GM18505 (cell line): ENCODE results near the gene PRSS38.

ENCODE experiments used
- ATAC-seq: cut with Tn5 transposase; IDR thresholded peaks from one replicate; pipeline ENCODE4 v1.9.1; 2021; ENCODE audit not compliant: unreplicated experiment
- POLR2A ChIP-seq: IDR thresholded peaks from 4 replicates; pipeline ENCODE4 v1.6.1; 2011; ENCODE audit warnings: borderline replicate concordance; ENCODE audit not compliant: insufficient read depth, insufficient read length; ENCODE audit errors: extremely low read depth

The PRSS38 gene

DNA sequence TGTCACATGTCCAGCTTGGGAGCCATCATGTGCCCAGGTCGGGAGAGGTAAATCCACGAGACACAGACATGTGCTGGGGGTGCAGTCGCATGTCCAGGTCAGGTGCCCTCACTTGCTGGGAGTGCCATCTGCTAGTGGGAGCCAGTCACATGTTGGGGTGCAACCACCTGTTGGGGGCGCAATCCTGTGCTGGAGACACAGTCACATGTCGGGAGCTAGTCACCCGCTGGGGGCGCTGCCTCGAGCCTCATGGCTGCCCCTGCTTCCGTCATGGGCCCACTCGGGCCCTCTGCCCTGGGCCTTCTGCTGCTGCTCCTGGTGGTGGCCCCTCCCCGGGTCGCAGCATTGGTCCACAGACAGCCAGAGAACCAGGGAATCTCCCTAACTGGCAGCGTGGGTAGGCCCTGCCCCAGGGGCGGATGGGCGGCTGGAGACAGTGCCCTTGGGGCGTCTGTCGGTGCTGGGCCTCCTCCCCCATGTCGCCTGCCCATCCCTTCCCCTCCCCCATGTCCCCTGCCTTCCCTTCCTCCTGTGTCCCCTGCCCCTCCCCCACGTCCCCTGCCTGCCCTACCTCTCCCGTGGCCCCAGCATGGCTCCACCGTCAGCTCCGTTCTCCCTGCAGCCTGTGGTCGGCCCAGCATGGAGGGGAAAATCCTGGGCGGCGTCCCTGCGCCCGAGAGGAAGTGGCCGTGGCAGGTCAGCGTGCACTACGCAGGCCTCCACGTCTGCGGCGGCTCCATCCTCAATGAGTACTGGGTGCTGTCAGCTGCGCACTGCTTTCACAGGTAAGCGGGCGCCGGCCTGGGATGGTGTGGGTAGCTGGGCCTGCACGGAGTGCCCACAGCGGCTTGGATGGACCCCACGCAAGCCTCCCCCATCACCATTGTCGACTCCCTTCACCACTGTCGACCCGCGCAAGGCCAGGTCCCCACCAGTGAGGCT is at the start of gene PRSS38:
TSS of gene PRSS38 (plus strand) at position 208 of the 942 bp plus-strand sequence. CDS start at position 250, 42 bp downstream.
- TF ChIP-seq POLR2A: no peak
- ATAC-seq: no peak

GRCh38 chr1:227766015-227766634 is 49.4 kb upstream of the PRSS38 start:
- no peak for ATAC-seq
- no peak for TF ChIP-seq POLR2A

GRCh38 chr1:227766653-227767277 is 48.7 kb upstream of the PRSS38 start:
- ATAC-seq: no peak

GRCh38 chr1:227767401-227768124 is 47.9 kb upstream of the PRSS38 start:
- TF ChIP-seq POLR2A: no peak
- no peak for ATAC-seq

More at GRCh38 chr1:227766653-227767277, 48.7 kb upstream of the PRSS38 start:
- no peak for TF ChIP-seq POLR2A

DNA sequence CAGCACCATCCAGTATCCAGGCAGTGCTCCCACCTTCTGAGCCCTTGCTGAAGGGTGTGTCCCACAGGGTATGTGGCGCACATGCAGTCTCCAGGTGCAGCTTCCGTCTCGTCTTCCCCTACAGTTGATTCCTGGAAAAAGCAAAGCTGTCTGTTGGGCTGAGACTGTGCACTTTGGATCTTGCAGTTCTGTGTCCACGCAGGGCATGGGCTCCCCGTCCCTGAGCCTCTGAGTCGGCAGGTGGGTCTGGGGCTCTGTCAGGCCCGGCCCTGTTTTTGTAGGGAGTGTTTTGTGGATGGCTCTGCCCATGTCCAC is 47.4 kb upstream of the PRSS38 start:
- TF ChIP-seq POLR2A: no peak
- ATAC-seq: no peak

GRCh38 chr1:227768640-227769039 is 46.8 kb upstream of the PRSS38 start:
- no peak for TF ChIP-seq POLR2A
- no peak for ATAC-seq

DNA sequence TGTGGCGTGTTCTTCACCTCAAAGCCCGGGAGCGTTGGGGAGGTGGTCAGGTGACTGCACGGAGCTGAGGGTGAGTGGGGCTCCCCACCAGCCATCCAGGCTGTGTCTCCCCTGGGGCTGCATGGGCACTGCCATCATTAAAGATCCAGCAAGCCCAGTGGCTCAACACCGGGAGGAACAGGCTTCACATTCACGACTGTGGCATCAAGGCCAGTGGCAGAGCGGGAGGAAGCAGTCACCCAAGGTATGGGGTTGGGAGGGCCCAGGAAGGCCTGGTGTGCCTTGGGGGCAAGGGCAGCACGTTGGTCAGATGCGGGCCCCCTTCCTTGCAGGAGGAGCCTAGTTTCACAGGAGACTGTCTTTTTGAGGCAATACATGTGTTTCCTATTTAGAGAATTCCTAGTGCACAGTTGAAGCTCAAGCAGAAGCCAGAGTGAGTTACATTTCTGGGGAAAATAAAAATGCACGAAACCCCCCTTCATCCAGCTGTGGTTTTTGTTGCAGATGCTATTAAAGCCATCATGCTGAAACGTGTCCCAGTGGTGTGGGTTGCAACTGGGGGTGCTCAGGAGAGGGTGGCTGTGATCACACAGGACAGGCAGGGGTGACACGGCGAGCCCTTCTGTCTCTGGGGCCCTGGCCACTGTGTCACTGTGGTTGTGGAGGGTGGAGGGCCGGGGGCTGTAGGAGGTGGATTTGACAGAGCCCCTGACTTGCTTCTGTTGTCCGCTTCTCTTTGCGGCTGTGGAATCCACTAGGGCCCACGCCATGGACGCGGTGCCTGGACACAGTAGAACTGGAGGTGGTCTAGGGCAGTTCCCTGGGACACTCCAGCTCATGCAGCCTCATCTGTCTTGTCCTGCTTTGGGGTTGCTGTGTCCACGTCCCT is 46.2 kb upstream of the PRSS38 start:
- no peak for TF ChIP-seq POLR2A

GRCh38 chr1:227769936-227770494 is 45.5 kb upstream of the PRSS38 start:
- no peak for TF ChIP-seq POLR2A
- ATAC-seq: no peak

More for the DNA sequence above, 46.2 kb upstream of the PRSS38 start:
- no peak for ATAC-seq

DNA sequence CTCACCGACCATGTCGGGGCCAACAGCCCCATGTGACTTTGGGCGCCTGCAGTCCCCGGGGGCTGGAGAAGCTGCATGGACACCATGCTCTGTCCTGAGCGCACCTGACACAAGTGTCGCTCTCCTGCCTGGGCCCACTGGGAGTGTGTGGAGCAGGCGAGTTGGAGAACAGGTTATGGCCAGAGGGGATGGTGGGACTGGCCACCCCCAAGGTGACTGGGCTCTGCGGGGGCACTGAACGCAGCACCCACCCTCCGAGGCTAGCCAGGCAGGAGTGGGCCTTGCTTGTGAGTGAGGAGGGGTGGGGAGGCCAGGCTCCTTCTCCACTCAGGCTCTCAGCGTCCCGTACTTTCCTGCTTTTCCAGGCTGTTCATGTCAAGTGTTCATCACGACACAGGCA is 44.7 kb upstream of the PRSS38 start:
- no peak for ATAC-seq
- TF ChIP-seq POLR2A: no peak

DNA sequence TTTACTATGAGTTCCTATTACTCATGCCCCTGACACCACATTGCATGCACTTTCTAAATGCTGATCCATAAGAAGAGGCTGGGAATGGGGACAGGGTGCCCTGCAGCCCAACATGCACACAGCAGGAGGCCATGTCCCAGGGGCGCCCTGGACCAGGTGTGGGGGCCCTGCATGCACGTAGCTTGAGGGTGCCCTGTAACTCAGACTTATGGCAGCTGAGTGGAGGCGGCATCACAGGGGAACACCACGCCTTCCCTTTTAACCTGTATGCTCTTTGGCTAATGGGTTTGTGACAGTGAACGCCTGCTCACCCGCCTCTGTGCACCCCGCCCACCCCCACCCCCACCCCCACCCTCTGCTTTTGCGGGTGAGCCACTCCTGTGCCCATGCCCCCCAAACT is 44.1 kb upstream of the PRSS38 start:
- ATAC-seq: no peak
- no peak for TF ChIP-seq POLR2A

DNA sequence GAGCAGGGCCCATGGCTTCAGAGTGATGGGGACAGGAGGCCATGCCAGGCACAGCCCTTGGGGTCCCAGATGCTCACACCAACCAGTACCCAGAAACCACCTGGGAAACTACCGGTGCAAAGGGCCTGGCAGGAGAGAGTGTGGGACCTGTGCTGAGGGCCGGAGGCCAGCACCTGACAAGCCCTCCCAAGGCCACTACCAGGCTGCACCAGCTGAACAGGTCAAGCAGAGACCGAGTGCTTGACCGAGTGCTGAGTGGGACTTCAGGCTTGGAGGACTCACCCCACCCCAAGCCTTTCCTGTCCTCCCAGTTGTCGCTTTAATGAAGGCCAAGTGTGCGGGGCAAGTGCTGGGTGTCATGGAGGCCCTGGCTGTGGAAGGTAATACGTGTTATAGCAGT is 43.7 kb upstream of the PRSS38 start:
- no peak for TF ChIP-seq POLR2A
- no peak for ATAC-seq

DNA sequence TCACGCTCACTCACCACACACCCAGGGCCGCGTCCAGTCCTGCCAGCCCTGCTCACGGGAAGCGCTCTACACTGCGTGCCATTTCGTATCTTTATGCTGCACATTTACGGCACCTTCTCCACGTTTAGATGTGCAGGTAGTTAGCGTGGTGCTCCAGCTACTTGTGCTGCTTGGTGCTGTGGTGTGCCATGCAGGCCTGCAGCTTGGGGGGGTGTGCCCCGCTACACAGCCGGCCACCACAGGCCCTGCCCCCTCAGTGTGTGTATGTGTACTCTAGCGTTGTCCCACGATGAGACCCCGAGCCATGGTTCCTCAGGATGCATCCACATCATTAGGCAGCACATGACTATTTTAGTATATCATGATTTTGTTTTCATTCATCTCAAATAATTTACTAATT is 41.9 kb upstream of the PRSS38 start:
- no peak for ATAC-seq
- no peak for TF ChIP-seq POLR2A
